Tibial nerve (tissue), 3 donors: ENCODE results near the gene THUMPD2.

Experiments used
- CTCF ChIP-seq, 5 experiments: fragments of 200-600 bp in 3 of 5; fragments of 450-650 bp in 2 of 5; sonication (generic) in 3 of 5; IDR thresholded peaks; one replicate each; pipeline ENCODE4 v1.5.1; 2016 to 2019; ENCODE audit warnings: antibody characterized with exemption in 5 of 5, mild to moderate bottlenecking in 3 of 5, moderate library complexity in 2 of 5
- POLR2A ChIP-seq, 2 donors: fragments of 450-650 bp; IDR thresholded peaks; one replicate each; pipeline ENCODE4 v1.6.1; 2017; ENCODE audit warnings: antibody characterized with exemption in 2 of 2, mild to moderate bottlenecking in 2 of 2, moderate library complexity in 2 of 2

- TF ChIP-seq CTCF (IDR thresholded peaks at IDR 0.05) (no peak), POLR2A (IDR thresholded peaks at IDR 0.05) (no peak)
Measured at GRCh38 chr2:39800752-39801151, 21.7 kb upstream of the THUMPD2 start.
